SU-DHL-6 (cell line): ENCODE data around the gene BTBD1.
"Not testable (repeated sequence)": the region's sequence is repeated elsewhere in the genome, so short reads cannot be mapped to it uniquely, and the experiment has no call there.

Experiments
- CTCF ChIP-seq: fragments of 200-600 bp; sonication (generic); IDR thresholded peaks from one replicate; pipeline ENCODE4 v1.5.1; 2017; ENCODE audit warnings: antibody characterized with exemption, mild to moderate bottlenecking, low read length, moderate library complexity; ENCODE audit not compliant: insufficient read depth, poor library complexity, severe bottlenecking
- EZH2phosphoT487 ChIP-seq: fragments of 200-600 bp; sonication (generic), shearing (Covaris generic); conservative IDR thresholded peaks from 2 replicates; pipeline ENCODE4 v1.6.1; 2018; ENCODE audit warnings: mild to moderate bottlenecking, antibody characterized with exemption, low read length, moderate library complexity, mixed read lengths

GRCh38 chr15:83031234-83031633, 35.8 kb downstream of the BTBD1 start:
- not testable (repeated sequence) for TF ChIP-seq CTCF, EZH2phosphoT487
